Measurements from ENCODE around the gene ATP8A2.

GRCh38 chr13:25933520-25933919 lies 561.7 kb downstream of the ATP8A2 start:
- TF ChIP-seq CTCF (IDR thresholded peaks at IDR 0.05) (no peak), POLR2A (IDR thresholded peaks at IDR 0.05) (no peak)
